Psoas muscle (tissue), 8 donors: Measurements from ENCODE around the gene PRLR. TPM values are rescaled to one million over a fixed set of nuclear protein-coding genes. Genes with fewer than 3 reads are reported as not detected.

Experiments used
- ATAC-seq, 4 donors: fragments of 200-7000 bp; cut with Tn5 transposase; one replicate each; pipeline ENCODE4 v1.9.1; 2020; ENCODE audit warnings: moderate library complexity in 3 of 4, mild to moderate bottlenecking in 2 of 4
- DNase-seq, 2 donors: peaks; one replicate each; pipeline ENCODE4 v3.0.0-alpha.2; 2020
- H3K27ac ChIP-seq: fragments of 200-600 bp; one replicate; pipeline ENCODE4 v1.8.0; 2022
- H3K27me3 ChIP-seq, 3 donors: fragments of 200-600 bp in 1 of 3; one replicate each; pipeline versions ENCODE4 v1.6.1 to v1.8.0; 2013 to 2022; ENCODE audit warnings: low read length in 2 of 3, mild to moderate bottlenecking in 2 of 3, moderate library complexity in 1 of 3; ENCODE audit not compliant: insufficient read depth in 3 of 3
- H3K36me3 ChIP-seq, 2 donors: fragments of 200-600 bp in 1 of 2; one replicate each; pipeline versions ENCODE4 v1.6.1 to v1.8.0; 2013 to 2022; ENCODE audit warnings: low read depth in 1 of 2, mild to moderate bottlenecking in 1 of 2, moderate library complexity in 1 of 2; ENCODE audit not compliant: insufficient read depth in 1 of 2
- H3K4me1 ChIP-seq: fragments of 200-600 bp; one replicate; pipeline ENCODE4 v1.8.0; 2022
- H3K4me3 ChIP-seq: fragments of 200-600 bp; one replicate; pipeline ENCODE4 v1.8.0; 2022; ENCODE audit warnings: mild to moderate bottlenecking
- H3K9me3 ChIP-seq: fragments of 200-600 bp; one replicate; pipeline ENCODE4 v1.8.0; 2022
- CTCF ChIP-seq: fragments of 200-600 bp; IDR thresholded peaks from one replicate; pipeline ENCODE4 v1.8.0; 2022; ENCODE audit warnings: antibody characterized with exemption
- WGBS, 3 donors: extraction: QIAGEN DNeasy Blood & Tissue Kit; methylation state at CpG; one replicate each; pipeline versions ENCODE4 v1.1.6 to v1.1.7; 2013; 5-methylcytosine and 5-hydroxymethylcytosine counted together
- intact Hi-C, 2 donors: fragments of 100-400 bp; cut with DNase I; formaldehyde crosslinking; loops; one replicate each; pipeline versions ENCODE4 v1.11.0 to v1.14.2; 2022
- polyA plus RNA-seq, 3 donors: library from polyadenylated mRNA; stranded (reverse); fragments of 200-250 nt; gene quantifications; one replicate each; pipeline ENCODE4 v1.2.3, GENCODE V29; 2013
- total RNA-seq, 4 donors: library from RNA; stranded (reverse); fragmentation: NEBNext Ultra II Directional in 2 of 4; extraction: Animal tissue kit (Norgen Biotek cat#: 25700) in 2 of 4; gene quantifications; one replicate each; pipeline versions ENCODE4 v1.2.1 to v1.2.4, GENCODE V29; 2021 to 2023
- donor health status: healthy with polysubstance abuse.
- donor health status: DM: no; HTN: no; CAD: no; lungs with moderate emphysema.
- donor health status: Bipolar disorder and iron deficiency.
- donor health status: healthy.
- donor health status: DM: yes; HTN: yes; CAD: no.
- donor health status: DM: no; HTN: no; CAD: no.
- donor health status: DM: no; HTN: no; CAD: no.
- donor health status: DM: yes; HTN: yes; CAD: no.

PRLR gene
- total and polyA plus RNA-seq, 7 donors = 0.03 to 0.32 (median 0.09) TPM

DNA sequence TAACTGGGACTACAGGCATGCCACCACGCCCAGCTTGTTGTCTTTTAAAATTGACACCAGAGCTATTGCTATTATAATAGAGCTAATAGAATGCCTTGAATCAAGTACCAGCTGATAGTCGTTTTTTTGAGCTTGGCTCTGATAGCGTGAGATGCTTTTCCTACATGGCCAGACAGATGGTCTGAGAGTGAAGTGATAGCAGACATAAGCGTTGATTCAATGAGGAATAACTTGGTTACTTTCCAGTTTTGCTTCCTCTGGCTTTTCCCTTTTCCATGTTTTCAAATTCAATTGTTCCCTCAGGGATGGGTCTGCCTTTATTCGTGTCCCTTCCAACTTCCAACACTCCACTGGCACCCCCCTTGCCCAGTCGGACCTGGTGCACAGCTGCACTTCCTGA is 197.9 kb downstream of the PRLR start:
- Histone ChIP-seq H3K27me3 (no peaks in the 10 kb centered on the region), H3K4me1 (no peaks in the 10 kb centered on the region), H3K4me3 (no peak overlapping the region), H3K9me3 (no peaks in the 10 kb centered on the region), H3K36me3 (no peaks in the 10 kb centered on the region), H3K27ac (no peak overlapping the region)
- DNase-seq (no peak), ATAC-seq (no peak)
- 32 to 36% (median 34%) methylated on average over 6 of the region's 6 CpGs for WGBS, 3 donors
- no peak for TF ChIP-seq CTCF
- intact Hi-C loops = no loop called here

DNA sequence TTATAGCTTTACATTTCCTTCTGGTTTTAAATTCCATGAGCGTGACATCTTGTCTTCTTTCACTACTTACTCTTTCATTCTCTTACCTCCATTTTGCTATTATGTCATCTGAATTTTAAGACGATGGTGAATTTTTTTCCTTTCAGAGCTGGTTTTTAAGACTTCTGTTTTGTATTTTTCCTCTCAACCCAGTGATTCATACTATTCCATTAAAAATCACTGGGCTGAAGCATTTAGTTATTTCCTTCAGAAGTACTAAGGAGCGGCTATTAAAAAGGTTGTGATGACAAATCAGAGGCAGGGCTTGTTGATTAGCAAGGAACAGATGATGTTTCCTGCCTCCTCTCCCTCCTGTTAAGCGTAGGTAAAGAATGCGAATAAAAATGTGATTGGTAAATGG is 199.0 kb downstream of the PRLR start:
- no peak overlapping the region for H3K27ac ChIP-seq
- TF ChIP-seq CTCF = no peak
- 58 to 61% (median 60%) methylated on average over 5 of the region's 5 CpGs for WGBS, 3 donors
- no peaks in the 10 kb centered on the region for H3K27me3 ChIP-seq
- DNase-seq = no peak
- H3K4me3 ChIP-seq = no peak overlapping the region
- intact Hi-C loops = no loop called here
- ATAC-seq = no peak
- H3K36me3 ChIP-seq = no peaks in the 10 kb centered on the region
- no peaks in the 10 kb centered on the region for H3K4me1 ChIP-seq
- no peaks in the 10 kb centered on the region for H3K9me3 ChIP-seq

DNA sequence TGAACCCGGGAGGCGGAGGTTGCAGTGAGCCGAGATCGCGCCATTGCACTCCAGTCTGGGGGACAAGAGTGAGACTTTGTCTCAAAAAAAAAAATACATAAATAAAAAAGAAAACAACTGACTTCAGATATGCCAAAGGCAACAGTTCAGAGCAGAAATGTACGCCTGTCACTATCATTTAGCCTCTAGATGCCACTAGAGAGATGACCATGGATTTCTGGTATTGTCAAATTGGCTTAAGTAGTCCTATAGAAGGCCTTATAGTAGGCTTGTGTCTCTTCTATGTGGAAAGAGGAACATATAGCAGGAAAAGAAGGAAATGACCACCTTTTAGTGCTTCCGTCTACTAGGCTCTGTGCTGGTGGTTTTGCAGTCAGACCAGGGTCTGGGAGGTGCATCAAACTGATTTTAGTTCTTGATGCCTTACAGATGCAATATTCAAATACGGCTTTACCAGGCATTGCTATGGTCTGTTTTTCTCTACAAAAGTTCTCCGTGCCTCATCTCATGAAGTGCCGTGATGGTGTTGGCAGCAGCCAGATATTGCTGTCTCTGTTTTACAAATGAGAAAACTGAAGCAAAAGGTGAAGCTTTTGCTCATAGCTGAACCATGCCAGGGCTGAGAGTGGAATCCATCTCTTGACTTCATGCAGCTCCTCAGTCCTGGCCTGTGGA is 199.7 kb downstream of the PRLR start:
- no peaks in the 10 kb centered on the region for H3K36me3 ChIP-seq
- 75 to 77% (median 76%) methylated on average over 10 of the region's 10 CpGs for WGBS, 3 donors
- DNase-seq (no peak), ATAC-seq (no peak)
- H3K9me3 ChIP-seq = no peaks in the 10 kb centered on the region
- no peaks in the 10 kb centered on the region for H3K4me1 ChIP-seq
- no peak overlapping the region for H3K27ac ChIP-seq
- TF ChIP-seq CTCF = no peak
- H3K27me3 ChIP-seq = no peaks in the 10 kb centered on the region
- intact Hi-C loops = no loop called here
- no peak overlapping the region for H3K4me3 ChIP-seq

GRCh38 chr5:35029333-35029732 is 201.0 kb downstream of the PRLR start:
- Histone ChIP-seq H3K4me3 (no peak overlapping the region), H3K4me1 (no peaks in the 10 kb centered on the region), H3K27ac (no peak overlapping the region), H3K36me3 (no peaks in the 10 kb centered on the region), H3K27me3 (no peaks in the 10 kb centered on the region), H3K9me3 (no peaks in the 10 kb centered on the region)
- intact Hi-C loops = no loop called here
- DNase-seq (peak in 1 of 2 donors; percentile 65), ATAC-seq (peak in 2 of 4 donors; percentile 45 to 55)
- WGBS, 3 donors = 46 to 53% (median 50%) methylated on average over 4 of the region's 4 CpGs
- TF ChIP-seq CTCF = no peak

DNA sequence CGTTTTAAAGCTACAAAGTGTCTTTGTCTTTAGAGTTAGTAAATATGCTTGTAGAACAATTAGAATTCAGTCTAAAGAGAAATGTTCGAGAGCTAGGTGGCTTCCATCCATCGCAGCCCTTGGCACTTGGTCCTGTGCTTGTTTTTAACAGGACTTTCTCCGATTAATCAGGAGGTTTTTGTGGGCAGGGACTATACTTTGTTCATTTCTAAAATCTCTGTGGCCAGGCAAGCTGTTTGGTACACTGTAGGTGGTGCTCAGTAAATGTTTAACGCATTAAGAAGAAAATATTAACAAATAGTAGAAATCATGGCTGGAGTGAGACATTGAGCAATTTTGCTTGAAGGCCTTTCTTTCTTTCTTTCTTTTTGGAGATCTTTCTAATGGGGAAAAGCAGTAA is 203.3 kb downstream of the PRLR start:
- ATAC-seq (no peak), DNase-seq (no peak)
- Histone ChIP-seq H3K9me3 (no peaks in the 10 kb centered on the region), H3K4me1 (no peaks in the 10 kb centered on the region), H3K4me3 (no peak overlapping the region), H3K36me3 (no peaks in the 10 kb centered on the region), H3K27ac (no peak overlapping the region), H3K27me3 (no peaks in the 10 kb centered on the region)
- intact Hi-C loops = no loop called here
- TF ChIP-seq CTCF = no peak
- 68 to 90% (median 79%) methylated on average over 5 of the region's 5 CpGs for WGBS, 3 donors
